GM18499 (cell line): ENCODE measurements around the gene APMAP.

Source experiments
- ATAC-seq: cut with Tn5 transposase; IDR thresholded peaks from one replicate; pipeline ENCODE4 v1.9.1; 2021; ENCODE audit warnings: moderate number of reproducible peaks; ENCODE audit not compliant: insufficient read depth, unreplicated experiment

APMAP gene

GRCh38 chr20:24991897-24992486, 559 bp downstream of the APMAP start:
- ATAC-seq, result peak; percentile 14

- ATAC-seq, result no peak
Measured at GRCh38 chr20:24990810-24991252, 1.7 kb downstream of the APMAP start.

- ATAC-seq, result no peak
Measured at GRCh38 chr20:24989162-24989561, 3.4 kb downstream of the APMAP start.

GRCh38 chr20:24987873-24988835, 4.4 kb downstream of the APMAP start:
- no peak for ATAC-seq

- no peak for ATAC-seq
Measured at GRCh38 chr20:24987244-24987643, 5.3 kb downstream of the APMAP start.

GRCh38 chr20:24986436-24987015, 6.0 kb downstream of the APMAP start:
- ATAC-seq, result no peak

GRCh38 chr20:24985802-24986201, 6.7 kb downstream of the APMAP start:
- ATAC-seq, result no peak

GRCh38 chr20:24984961-24985640, 7.5 kb downstream of the APMAP start:
- no peak for ATAC-seq

- ATAC-seq, result no peak
Measured at GRCh38 chr20:24983896-24984295, 8.7 kb downstream of the APMAP start.

GRCh38 chr20:24981790-24982189, 10.8 kb downstream of the APMAP start:
- ATAC-seq, result no peak

GRCh38 chr20:24981282-24981681, 11.3 kb downstream of the APMAP start:
- no peak for ATAC-seq

GRCh38 chr20:24980291-24981053, 12.1 kb downstream of the APMAP start:
- ATAC-seq, result no peak

- no peak for ATAC-seq
Measured at GRCh38 chr20:24979036-24979960, 13.3 kb downstream of the APMAP start.

- no peak for ATAC-seq
Measured at GRCh38 chr20:24978513-24978912, 14.0 kb downstream of the APMAP start.

- no peak for ATAC-seq
Measured at GRCh38 chr20:24977797-24978196, 14.8 kb downstream of the APMAP start.

- no peak for ATAC-seq
Measured at GRCh38 chr20:24977336-24977735, 15.2 kb downstream of the APMAP start.

GRCh38 chr20:24972341-24972740, 20.2 kb downstream of the APMAP start:
- no peak for ATAC-seq

- ATAC-seq, result no peak
Measured at GRCh38 chr20:24971376-24972101, 21.0 kb downstream of the APMAP start.
